CD4-positive, alpha-beta T cell (primary cell): Measurements from ENCODE around the gene ATP5PO. TPM values are rescaled to one million over a fixed set of nuclear protein-coding genes. Genes with fewer than 3 reads are reported as not detected.

Experiments
- ATAC-seq: fragments of 200-7000 bp; cut with Tn5 transposase; one replicate; pipeline ENCODE4 v1.10.0; 2022; ENCODE audit warnings: mild to moderate bottlenecking; ENCODE audit not compliant: poor library complexity
- CTCF ChIA-PET: fragments of 350-600 bp; sonication (Branson Sonifier 250); formaldehyde crosslinking; loops from one replicate; lab custom pipeline; 2021; ENCODE audit warnings: antibody characterized with exemption, inconsistent platforms; lab: Charles Lee
- POLR2A ChIA-PET: fragments of 350-600 bp; sonication (Branson Sonifier 250); formaldehyde crosslinking; loops from one replicate; lab custom pipeline; 2021; ENCODE audit warnings: antibody characterized with exemption, inconsistent platforms; lab: Charles Lee
- DNase-seq, 14 experiments: peaks; one replicate each; pipeline ENCODE4 v3.0.0-alpha.2; 2013 to 2020; ENCODE audit warnings: mixed read lengths in 2 of 14
- H3K27ac ChIP-seq, 2 donors: one replicate each; pipeline versions ENCODE4 v1.5.1 to v1.7.0; 2013; ENCODE audit warnings: low read length in 2 of 2, low read depth in 1 of 2, mild to moderate bottlenecking in 1 of 2
- H3K27me3 ChIP-seq, 2 experiments: 1 replicate in 1 of 2; 2 replicates in 1 of 2; pipeline versions ENCODE4 v1.6.1 to v1.7.0; 2013; ENCODE audit warnings: low read length in 2 of 2, control low read depth in 1 of 2, mild to moderate bottlenecking in 1 of 2, moderate library complexity in 1 of 2; ENCODE audit not compliant: insufficient read depth in 2 of 2, control insufficient read depth in 1 of 2
- H3K36me3 ChIP-seq: one replicate; pipeline ENCODE4 v1.6.1; 2013; ENCODE audit warnings: low read length, control low read depth; ENCODE audit not compliant: insufficient read depth
- H3K4me1 ChIP-seq: one replicate; pipeline ENCODE4 v1.6.1; 2013; ENCODE audit warnings: low read length, control low read depth; ENCODE audit not compliant: insufficient read depth
- H3K4me3 ChIP-seq: one replicate; pipeline ENCODE4 v1.5.1; 2013; ENCODE audit warnings: mild to moderate bottlenecking, low read length, moderate library complexity
- H3K9me3 ChIP-seq, 2 experiments: 1 replicate in 1 of 2; 2 replicates in 1 of 2; pipeline versions ENCODE4 v1.6.1 to v1.7.0; 2013; ENCODE audit warnings: low read length in 2 of 2, mild to moderate bottlenecking in 2 of 2, control low read depth in 1 of 2, moderate library complexity in 1 of 2; ENCODE audit not compliant: control insufficient read depth in 1 of 2, insufficient read depth in 1 of 2
- H3K27ac Mint-ChIP-seq: one replicate; pipeline ENCODE4 v1.8.0; 2020; ENCODE audit warnings: mixed read lengths
- H3K27me3 Mint-ChIP-seq: one replicate; pipeline ENCODE4 v1.8.0; 2021; ENCODE audit warnings: mixed read lengths
- H3K36me3 Mint-ChIP-seq: one replicate; pipeline ENCODE4 v1.8.0; 2021; ENCODE audit warnings: low read depth, mixed read lengths
- H3K4me1 Mint-ChIP-seq: one replicate; pipeline ENCODE4 v1.8.0; 2021; ENCODE audit warnings: low read depth, mixed read lengths
- H3K4me3 Mint-ChIP-seq: one replicate; pipeline ENCODE4 v1.8.0; 2020; ENCODE audit warnings: mild to moderate bottlenecking, mixed read lengths
- H3K9me3 Mint-ChIP-seq: one replicate; pipeline ENCODE4 v1.8.0; 2020; ENCODE audit warnings: mixed read lengths
- intact Hi-C, 2 experiments: fragments of 100-400 bp; cut with DNase I in 1 of 2; cut with micrococcal nuclease in 1 of 2; formaldehyde crosslinking; loops; one replicate each; pipeline versions ENCODE4 v1.15.1 to v1.9.0; 2023 to 2025; cut with DNase I, micrococcal nuclease
- total RNA-seq, 174 experiments: library from RNA in 2 of 174; stranded (reverse) in 2 of 174; gene quantifications; one replicate each; pipeline ENCODE4 v1.2.3 and lab custom pipeline; 2021 to 2026
- TF ChIP-seq, protein P1 (sequence below): fragments of 200-600 bp; IDR thresholded peaks from one replicate; pipeline ENCODE4 v1.8.0; 2022; ENCODE audit warnings: antibody characterized with exemption, mild to moderate bottlenecking

The ATP5PO gene
- total RNA-seq, 2 experiments from 2014 or later, result 143 to 149 TPM

GRCh38 chr21:33885172-33885514, 30.5 kb downstream of the ATP5PO start:
- H3K27ac Mint-ChIP-seq, result no peak overlapping the region
- POLR2A ChIA-PET, result no interaction called here

GRCh38 chr21:33884376-33885171, 31.0 kb downstream of the ATP5PO start:
- intact Hi-C loops, result no loop called here
- no peaks in the 10 kb centered on the region for H3K36me3 Mint-ChIP-seq
- H3K27me3 Mint-ChIP-seq, result no peaks in the 10 kb centered on the region
- no peak overlapping the region for H3K27ac Mint-ChIP-seq
- CTCF ChIA-PET, result no interaction called here
- Histone ChIP-seq H3K4me1 (no peaks in the 10 kb centered on the region), H3K9me3 (peaks cover 0 to 3% of the 10 kb centered on the region in 2 experiments), H3K36me3 (no peaks in the 10 kb centered on the region), H3K4me3 (no peak overlapping the region), H3K27ac (no peak overlapping the region), H3K27me3 (no peaks in the 10 kb centered on the region)
- TF ChIP-seq, protein P1, sequence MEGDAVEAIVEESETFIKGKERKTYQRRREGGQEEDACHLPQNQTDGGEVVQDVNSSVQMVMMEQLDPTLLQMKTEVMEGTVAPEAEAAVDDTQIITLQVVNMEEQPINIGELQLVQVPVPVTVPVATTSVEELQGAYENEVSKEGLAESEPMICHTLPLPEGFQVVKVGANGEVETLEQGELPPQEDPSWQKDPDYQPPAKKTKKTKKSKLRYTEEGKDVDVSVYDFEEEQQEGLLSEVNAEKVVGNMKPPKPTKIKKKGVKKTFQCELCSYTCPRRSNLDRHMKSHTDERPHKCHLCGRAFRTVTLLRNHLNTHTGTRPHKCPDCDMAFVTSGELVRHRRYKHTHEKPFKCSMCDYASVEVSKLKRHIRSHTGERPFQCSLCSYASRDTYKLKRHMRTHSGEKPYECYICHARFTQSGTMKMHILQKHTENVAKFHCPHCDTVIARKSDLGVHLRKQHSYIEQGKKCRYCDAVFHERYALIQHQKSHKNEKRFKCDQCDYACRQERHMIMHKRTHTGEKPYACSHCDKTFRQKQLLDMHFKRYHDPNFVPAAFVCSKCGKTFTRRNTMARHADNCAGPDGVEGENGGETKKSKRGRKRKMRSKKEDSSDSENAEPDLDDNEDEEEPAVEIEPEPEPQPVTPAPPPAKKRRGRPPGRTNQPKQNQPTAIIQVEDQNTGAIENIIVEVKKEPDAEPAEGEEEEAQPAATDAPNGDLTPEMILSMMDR, result no peak
- no peaks in the 10 kb centered on the region for H3K9me3 Mint-ChIP-seq
- no peaks in the 10 kb centered on the region for H3K4me1 Mint-ChIP-seq
- DNase-seq (no peak), ATAC-seq (no peak)
- no peak overlapping the region for H3K4me3 Mint-ChIP-seq
- POLR2A ChIA-PET, result no interaction called here

More at GRCh38 chr21:33885172-33885514, 30.5 kb downstream of the ATP5PO start:
- CTCF ChIA-PET, result no interaction called here
- ATAC-seq, result no peak
- intact Hi-C loops, result no loop called here
- Histone ChIP-seq H3K9me3 (peaks cover 0 to 3% of the 10 kb centered on the region in 2 experiments), H3K27ac (no peak overlapping the region), H3K4me3 (no peak overlapping the region), H3K4me1 (no peaks in the 10 kb centered on the region), H3K36me3 (no peaks in the 10 kb centered on the region), H3K27me3 (no peaks in the 10 kb centered on the region)
- H3K36me3 Mint-ChIP-seq, result no peaks in the 10 kb centered on the region
- no peak for DNase-seq
- TF ChIP-seq, protein P1, result no peak
- no peaks in the 10 kb centered on the region for H3K27me3 Mint-ChIP-seq
- no peaks in the 10 kb centered on the region for H3K9me3 Mint-ChIP-seq
- no peak overlapping the region for H3K4me3 Mint-ChIP-seq
- no peaks in the 10 kb centered on the region for H3K4me1 Mint-ChIP-seq

GRCh38 chr21:33883118-33883517, 32.5 kb downstream of the ATP5PO start:
- CTCF ChIA-PET, result no interaction called here
- H3K27ac Mint-ChIP-seq, result no peak overlapping the region
- peaks cover 0 to 3% of the 10 kb centered on the region in 2 experiments for H3K9me3 ChIP-seq

More at GRCh38 chr21:33883118-33883517, 32.5 kb downstream of the ATP5PO start:
- H3K4me3 Mint-ChIP-seq, result no peak overlapping the region
- TF ChIP-seq, protein P1, result no peak
- ATAC-seq, result no peak
- no peaks in the 10 kb centered on the region for H3K36me3 Mint-ChIP-seq
- H3K27ac ChIP-seq, result no peak overlapping the region
- no peaks in the 10 kb centered on the region for H3K9me3 Mint-ChIP-seq
- H3K27me3 Mint-ChIP-seq, result no peaks in the 10 kb centered on the region
- no peaks in the 10 kb centered on the region for H3K36me3 ChIP-seq
- H3K4me1 ChIP-seq, result no peaks in the 10 kb centered on the region
- no peak overlapping the region for H3K4me3 ChIP-seq
- intact Hi-C loops, result no loop called here
- no peak for DNase-seq
- H3K27me3 ChIP-seq, result no peaks in the 10 kb centered on the region
- H3K4me1 Mint-ChIP-seq, result no peaks in the 10 kb centered on the region
- POLR2A ChIA-PET, result no interaction called here
